Keratinocyte (primary cell): ENCODE measurements around the gene LITAFD. TPM values are rescaled to one million over a fixed set of nuclear protein-coding genes. Genes with fewer than 3 reads are reported as not detected.

Source experiments
- DNase-seq: peaks from one replicate; pipeline ENCODE4 v3.0.0-alpha.2; 2011; ENCODE audit warnings: low read depth, missing footprints, low spot score
- FAIRE-seq: peaks from 2 replicates; lab custom pipeline; 2011; peaks lifted over from hg19 to GRCh38; lab: Jason Lieb, UNC
- H2AFZ ChIP-seq: 2 replicates; pipeline ENCODE4 v1.6.0; 2012; ENCODE audit warnings: low read length, control low read depth, inconsistent platforms; ENCODE audit not compliant: control insufficient read depth
- H3K27ac ChIP-seq: 2 replicates; pipeline ENCODE4 v1.5.1; 2011; ENCODE audit warnings: low read length; ENCODE audit not compliant: control insufficient read depth, insufficient read depth
- H3K27me3 ChIP-seq: 3 replicates; pipeline ENCODE4 v1.6.0; 2011; ENCODE audit warnings: low read length; ENCODE audit not compliant: control insufficient read depth, insufficient read depth; ENCODE audit errors: extremely low read depth
- H3K36me3 ChIP-seq, 2 experiments: 2 replicates in 1 of 2; 3 replicates in 1 of 2; pipeline ENCODE4 v1.5.1; 2011; ENCODE audit warnings: low read length in 2 of 2, mild to moderate bottlenecking in 1 of 2; ENCODE audit not compliant: control insufficient read depth in 2 of 2, insufficient read depth in 2 of 2; ENCODE audit errors: extremely low read depth in 1 of 2
- H3K4me1 ChIP-seq: 3 replicates; pipeline ENCODE4 v1.5.1; 2011; ENCODE audit warnings: low read length; ENCODE audit not compliant: control insufficient read depth, insufficient read depth; ENCODE audit errors: extremely low read depth
- H3K4me2 ChIP-seq: 3 replicates; pipeline ENCODE4 v1.6.0; 2011; ENCODE audit warnings: low read depth, low read length; ENCODE audit not compliant: control insufficient read depth, insufficient read depth; ENCODE audit errors: extremely low read depth
- H3K4me3 ChIP-seq, 3 experiments: fragments of 200-600 bp in 1 of 3; sonication (generic) in 1 of 3; 2 replicates in 2 of 3; 3 replicates in 1 of 3; pipeline ENCODE4 v1.5.1; 2011 to 2016; ENCODE audit warnings: low read length in 3 of 3, mild to moderate bottlenecking in 3 of 3, control low read depth in 2 of 3, inconsistent platforms in 1 of 3, low read depth in 1 of 3, mixed read lengths in 1 of 3, mixed run types in 1 of 3, moderate library complexity in 1 of 3; ENCODE audit not compliant: control insufficient read depth in 2 of 3, insufficient read depth in 2 of 3; ENCODE audit errors: extremely low read depth in 1 of 3
- H3K79me2 ChIP-seq: 2 replicates; pipeline ENCODE4 v1.6.0; 2012; ENCODE audit warnings: low read length; ENCODE audit not compliant: control insufficient read depth, insufficient read depth
- H3K9ac ChIP-seq: 3 replicates; pipeline ENCODE4 v1.6.0; 2011; ENCODE audit warnings: low read length; ENCODE audit not compliant: control insufficient read depth, insufficient read depth; ENCODE audit errors: extremely low read depth
- H3K9me1 ChIP-seq: 3 replicates; pipeline ENCODE4 v1.6.0; 2011; ENCODE audit warnings: low read length; ENCODE audit not compliant: control insufficient read depth, insufficient read depth; ENCODE audit errors: extremely low read depth
- H3K9me3 ChIP-seq: 2 replicates; pipeline ENCODE4 v1.5.1; 2012; ENCODE audit warnings: low read depth, low read length; ENCODE audit not compliant: control insufficient read depth
- H4K20me1 ChIP-seq: 3 replicates; pipeline ENCODE4 v1.6.0; 2011; ENCODE audit warnings: low read length; ENCODE audit not compliant: control insufficient read depth, insufficient read depth; ENCODE audit errors: extremely low read depth
- EZH2 ChIP-seq: IDR thresholded peaks from one replicate; pipeline ENCODE4 v1.6.1; 2012; ENCODE audit warnings: inconsistent platforms, mild to moderate bottlenecking, low read length, moderate library complexity
- dilution Hi-C: fragments of 300-500 bp; cut with MboI; formaldehyde crosslinking; loops from one replicate; pipeline ENCODE4 v1.7.0; 2020; ENCODE audit warnings: low sequenced_read_pairs; ENCODE audit not compliant: extremely low pct_ligation_motif_present
- polyA plus RNA-seq, 5 experiments: library from polyadenylated mRNA; depleted of rRNA in 3 of 5; stranded (reverse) in 3 of 5; stranded (forward) in 1 of 5; unstranded in 1 of 5; fragments of >200 nt; gene quantifications; 1 replicate in 1 of 5; 2 replicates in 3 of 5; 3 replicates in 1 of 5; pipeline versions ENCODE4 v1.2.1 to v1.2.3, GENCODE V29; 2011 to 2012; ENCODE audit warnings: missing spikeins in 2 of 5, low read depth in 1 of 5, low replicate concordance in 1 of 5
- TF ChIP-seq, protein P1 (sequence below), 3 experiments: IDR thresholded peaks in 1 of 3; conservative IDR thresholded peaks in 1 of 3; optimal IDR thresholded peaks in 1 of 3; 2 replicates in 2 of 3; 3 replicates in 1 of 3; pipeline versions ENCODE3 to v1.5.1; 2011; ENCODE audit warnings: low read length in 3 of 3, mild to moderate bottlenecking in 3 of 3, moderate library complexity in 2 of 3, control low read depth in 1 of 3, inconsistent platforms in 1 of 3; ENCODE audit not compliant: insufficient read depth in 2 of 3; ENCODE audit errors: extremely low read depth in 1 of 3

LITAFD gene
- polyA plus RNA-seq, 1 donor (not counting 4 experiments of a cell fraction or from before 2014, with no cell fraction given) = not detected

DNA sequence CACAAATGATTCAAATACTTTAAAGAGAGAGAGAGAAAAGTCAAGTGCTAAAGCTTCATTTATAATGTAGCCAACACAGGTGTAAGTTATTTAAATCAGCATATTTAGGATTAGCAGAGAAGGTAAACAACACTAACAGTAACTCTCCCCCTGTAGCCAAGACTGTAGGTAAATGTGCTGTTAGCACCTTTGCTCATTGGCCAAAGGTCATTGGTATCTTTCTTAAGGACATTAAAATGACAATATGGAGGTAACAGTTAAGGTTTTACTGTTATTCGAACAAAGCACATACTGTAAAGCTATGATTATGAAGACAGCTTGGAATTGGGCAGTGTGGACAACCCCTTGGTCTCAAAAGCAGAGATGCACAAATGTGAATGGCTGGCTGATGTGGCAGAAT, 28.7 kb downstream of the LITAFD start:
- no peaks in the 10 kb centered on the region for H3K27me3 ChIP-seq
- FAIRE-seq (no peak), DNase-seq (no peak)
- H4K20me1 ChIP-seq = no peaks in the 10 kb centered on the region
- no peaks in the 10 kb centered on the region for H3K9me1 ChIP-seq
- H2AFZ ChIP-seq = no peak overlapping the region
- no peak overlapping the region for H3K4me3 ChIP-seq
- no peak for TF ChIP-seq EZH2
- TF ChIP-seq, protein P1, sequence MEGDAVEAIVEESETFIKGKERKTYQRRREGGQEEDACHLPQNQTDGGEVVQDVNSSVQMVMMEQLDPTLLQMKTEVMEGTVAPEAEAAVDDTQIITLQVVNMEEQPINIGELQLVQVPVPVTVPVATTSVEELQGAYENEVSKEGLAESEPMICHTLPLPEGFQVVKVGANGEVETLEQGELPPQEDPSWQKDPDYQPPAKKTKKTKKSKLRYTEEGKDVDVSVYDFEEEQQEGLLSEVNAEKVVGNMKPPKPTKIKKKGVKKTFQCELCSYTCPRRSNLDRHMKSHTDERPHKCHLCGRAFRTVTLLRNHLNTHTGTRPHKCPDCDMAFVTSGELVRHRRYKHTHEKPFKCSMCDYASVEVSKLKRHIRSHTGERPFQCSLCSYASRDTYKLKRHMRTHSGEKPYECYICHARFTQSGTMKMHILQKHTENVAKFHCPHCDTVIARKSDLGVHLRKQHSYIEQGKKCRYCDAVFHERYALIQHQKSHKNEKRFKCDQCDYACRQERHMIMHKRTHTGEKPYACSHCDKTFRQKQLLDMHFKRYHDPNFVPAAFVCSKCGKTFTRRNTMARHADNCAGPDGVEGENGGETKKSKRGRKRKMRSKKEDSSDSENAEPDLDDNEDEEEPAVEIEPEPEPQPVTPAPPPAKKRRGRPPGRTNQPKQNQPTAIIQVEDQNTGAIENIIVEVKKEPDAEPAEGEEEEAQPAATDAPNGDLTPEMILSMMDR (optimal IDR thresholded peaks at IDR 0.05 in 1 of 3, IDR thresholded peaks at IDR 0.05 in 1 of 3, conservative IDR thresholded peaks at IDR 0.05 in 1 of 3; ENCODE audit: extremely low read depth in 1 of 3, insufficient read depth in 2 of 3, low read length in 3 of 3) = no peak
- peaks cover 24 to 40% of the 10 kb centered on the region in 2 experiments for H3K36me3 ChIP-seq
- H3K4me1 ChIP-seq = no peaks in the 10 kb centered on the region
- peaks cover 20% of the 10 kb centered on the region for H3K79me2 ChIP-seq
- H3K27ac ChIP-seq = no peak overlapping the region
- H3K4me2 ChIP-seq = no peak overlapping the region
- no peaks in the 10 kb centered on the region for H3K9me3 ChIP-seq
- dilution Hi-C loops = no loop called here
- H3K9ac ChIP-seq = no peak overlapping the region

DNA sequence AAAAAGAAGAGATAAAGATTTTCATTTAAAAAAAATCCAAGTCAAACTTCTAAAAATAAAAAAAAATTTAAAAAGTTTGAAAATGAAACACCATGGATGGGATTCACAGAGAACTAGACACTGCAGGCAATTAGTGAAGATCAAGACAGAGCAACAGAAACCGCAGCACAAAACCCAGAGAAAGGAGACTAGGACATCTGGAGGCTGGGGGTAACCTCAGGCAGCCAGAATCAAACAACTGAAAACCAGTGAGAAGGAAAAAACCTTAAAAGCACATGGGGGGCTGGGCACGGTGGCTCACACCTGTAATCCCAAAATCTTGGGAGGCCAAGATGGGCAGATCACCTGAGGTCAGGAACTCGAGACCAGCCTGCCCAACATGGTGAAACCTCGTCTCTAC, 30.6 kb downstream of the LITAFD start:
- H4K20me1 ChIP-seq = no peaks in the 10 kb centered on the region
- H2AFZ ChIP-seq = no peak overlapping the region
- no peak overlapping the region for H3K4me2 ChIP-seq
- no peak overlapping the region for H3K27ac ChIP-seq
- no peaks in the 10 kb centered on the region for H3K9me3 ChIP-seq
- no peaks in the 10 kb centered on the region for H3K4me1 ChIP-seq
- no peak overlapping the region for H3K4me3 ChIP-seq
- no peaks in the 10 kb centered on the region for H3K27me3 ChIP-seq
- peaks cover 21% of the 10 kb centered on the region for H3K79me2 ChIP-seq
- H3K9ac ChIP-seq = no peak overlapping the region
- peaks cover 23 to 37% of the 10 kb centered on the region in 2 experiments for H3K36me3 ChIP-seq
- no peak for TF ChIP-seq EZH2
- TF ChIP-seq, protein P1 (optimal IDR thresholded peaks at IDR 0.05 in 1 of 3, IDR thresholded peaks at IDR 0.05 in 1 of 3, conservative IDR thresholded peaks at IDR 0.05 in 1 of 3; ENCODE audit: extremely low read depth in 1 of 3, insufficient read depth in 2 of 3, low read length in 3 of 3) = no peak
- dilution Hi-C loops = no loop called here
- no peaks in the 10 kb centered on the region for H3K9me1 ChIP-seq
- DNase-seq = no peak
- FAIRE-seq = no peak
